Body of pancreas (tissue), 4 donors: Measurements from ENCODE around the gene PBX2.

Experiments
- POLR2A ChIP-seq, 3 donors: fragments of 450-650 bp; IDR thresholded peaks; one replicate each; pipeline ENCODE4 v1.6.1; 2016; ENCODE audit warnings: antibody characterized with exemption in 3 of 3, mild to moderate bottlenecking in 2 of 3
- TF ChIP-seq, protein P1 (sequence below), 7 experiments: fragments of 450-650 bp in 4 of 7; fragments of 200-600 bp in 3 of 7; sonication (generic) in 3 of 7; IDR thresholded peaks; one replicate each; pipeline ENCODE4 v1.5.1; 2016 to 2019; ENCODE audit warnings: antibody characterized with exemption in 7 of 7

- TF ChIP-seq, protein P1, sequence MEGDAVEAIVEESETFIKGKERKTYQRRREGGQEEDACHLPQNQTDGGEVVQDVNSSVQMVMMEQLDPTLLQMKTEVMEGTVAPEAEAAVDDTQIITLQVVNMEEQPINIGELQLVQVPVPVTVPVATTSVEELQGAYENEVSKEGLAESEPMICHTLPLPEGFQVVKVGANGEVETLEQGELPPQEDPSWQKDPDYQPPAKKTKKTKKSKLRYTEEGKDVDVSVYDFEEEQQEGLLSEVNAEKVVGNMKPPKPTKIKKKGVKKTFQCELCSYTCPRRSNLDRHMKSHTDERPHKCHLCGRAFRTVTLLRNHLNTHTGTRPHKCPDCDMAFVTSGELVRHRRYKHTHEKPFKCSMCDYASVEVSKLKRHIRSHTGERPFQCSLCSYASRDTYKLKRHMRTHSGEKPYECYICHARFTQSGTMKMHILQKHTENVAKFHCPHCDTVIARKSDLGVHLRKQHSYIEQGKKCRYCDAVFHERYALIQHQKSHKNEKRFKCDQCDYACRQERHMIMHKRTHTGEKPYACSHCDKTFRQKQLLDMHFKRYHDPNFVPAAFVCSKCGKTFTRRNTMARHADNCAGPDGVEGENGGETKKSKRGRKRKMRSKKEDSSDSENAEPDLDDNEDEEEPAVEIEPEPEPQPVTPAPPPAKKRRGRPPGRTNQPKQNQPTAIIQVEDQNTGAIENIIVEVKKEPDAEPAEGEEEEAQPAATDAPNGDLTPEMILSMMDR (IDR thresholded peaks at IDR 0.05): no peak
- TF ChIP-seq POLR2A (IDR thresholded peaks at IDR 0.05): peak in 2 of 3 donors; percentile 35 to 47
These were observed 12.7 kb downstream of the PBX2 start for GRCh38 chr6:32177183-32177787.
